ENCODE measurements around the gene LETMD1. TPM values are rescaled to one million over a fixed set of nuclear protein-coding genes. Genes with fewer than 3 reads are reported as not detected.
A peak's percentile ranks its signal among the peaks of the same experiment; 100 is the strongest.

LETMD1 gene
- total and polyA plus RNA-seq, 2 of the 13 experiments (the other 11 are each of a cell fraction or from before 2014, with no cell fraction given): 43.3 to 87.7 TPM

- TF ChIP-seq CHD4 (IDR thresholded peaks at IDR 0.05; ENCODE audit: borderline replicate concordance, low read length) (no peak), KLF15 (CRISPR knock-in tag; IDR thresholded peaks at IDR 0.05; ENCODE audit: borderline replicate concordance) (no peak), FOXP4 (CRISPR knock-in tag; IDR thresholded peaks at IDR 0.05) (no peak), FLYWCH1 (CRISPR knock-in tag; IDR thresholded peaks at IDR 0.05) (no peak), ARID2 (CRISPR knock-in tag; IDR thresholded peaks at IDR 0.05; ENCODE audit: borderline replicate concordance) (no peak), GPN1 (CRISPR knock-in tag; IDR thresholded peaks at IDR 0.05; ENCODE audit: borderline replicate concordance) (no peak), ZNF441 (CRISPR knock-in tag; IDR thresholded peaks at IDR 0.05; ENCODE audit: borderline replicate concordance) (0 out of 2 replicates have a peak, but pooled peaks have one; percentile 27), ARID5B (CRISPR knock-in tag; IDR thresholded peaks at IDR 0.05) (peak; percentile 24; the same call in 1 of the 2 replicates), GABPB1 (CRISPR knock-in tag; IDR thresholded peaks at IDR 0.05) (peak; percentile 88), PLSCR1 (CRISPR knock-in tag; IDR thresholded peaks at IDR 0.05; ENCODE audit: borderline replicate concordance) (no peak), NFE2 (CRISPR knock-in tag; IDR thresholded peaks at IDR 0.05) (no peak), ZBED4 (CRISPR knock-in tag; IDR thresholded peaks at IDR 0.05; ENCODE audit: borderline replicate concordance) (peak; percentile 56), FOXC1 (CRISPR knock-in tag; IDR thresholded peaks at IDR 0.05; ENCODE audit: borderline replicate concordance) (peak; percentile 83; the same call in 1 of the 2 replicates), POLR2AphosphoS5 (IDR thresholded peaks at IDR 0.05; ENCODE audit: low read depth, low read length) (peak; percentile 97), ZNF543 (CRISPR knock-in tag; IDR thresholded peaks at IDR 0.05) (no peak), ATM (IDR thresholded peaks at IDR 0.05; ENCODE audit: borderline replicate concordance) (no peak), MLLT10 (CRISPR knock-in tag; IDR thresholded peaks at IDR 0.05) (no peak)
Observed at GRCh38 chr12:51083126-51083833, 35.2 kb downstream of the LETMD1 start, which contains the start of gene CSRNP2 (continued).
